HEK293 (cell line): ENCODE data around the gene CLASRP.

ENCODE experiments used
- CTCF ChIA-PET: fragments of 350-600 bp; formaldehyde crosslinking; extraction: SDS; loops from one replicate; lab custom pipeline; 2021; ENCODE audit warnings: antibody characterized with exemption; lab: Yijun Ruan, JAX
- POLR2A ChIA-PET: fragments of 300-600 bp; formaldehyde crosslinking; extraction: SDS; loops from one replicate; lab custom pipeline; 2020; ENCODE audit warnings: antibody characterized with exemption, inconsistent platforms; lab: Yijun Ruan, JAX
- H3K27ac ChIP-seq: fragments of 200-500 bp; sonication (Bioruptor generic); 2 replicates; pipeline ENCODE4 v1.5.1; 2014; ENCODE audit warnings: low read depth, low read length, control low read depth, inconsistent platforms; ENCODE audit errors: extremely low read depth
- H3K36me3 ChIP-seq, 2 experiments: fragments of 200-500 bp in 1 of 2; sonication (Bioruptor generic) in 1 of 2; 1 replicate in 1 of 2; 2 replicates in 1 of 2; pipeline ENCODE4 v1.5.1; 2014 to 2017; ENCODE audit warnings: inconsistent platforms in 2 of 2, low read length in 2 of 2; ENCODE audit not compliant: control insufficient read depth in 2 of 2, insufficient read depth in 1 of 2
- H3K4me1 ChIP-seq: fragments of 200-500 bp; sonication (Bioruptor generic); 2 replicates; pipeline ENCODE4 v1.5.1; 2014; ENCODE audit warnings: mild to moderate bottlenecking, low read length, inconsistent platforms; ENCODE audit not compliant: control insufficient read depth, insufficient read depth
- H3K4me3 ChIP-seq: 2 replicates; pipeline ENCODE4 v1.5.1; 2011; ENCODE audit warnings: low read depth, mild to moderate bottlenecking, control low read depth, low read length, moderate library complexity
- H3K9me3 ChIP-seq: fragments of 200-500 bp; sonication (Bioruptor generic); 2 replicates; pipeline ENCODE4 v1.5.1; 2014; ENCODE audit warnings: low read depth, low read length, inconsistent platforms; ENCODE audit not compliant: control insufficient read depth, insufficient read depth
- BCL11A ChIP-seq: fragments of 450-650 bp; formaldehyde crosslinking; IDR thresholded peaks from 2 replicates; pipeline ENCODE4 v1.5.1; 2016; ENCODE audit warnings: low read depth, missing biosample characterization, missing genetic modification characterization
- HOXC10 ChIP-seq: sonication (generic); formaldehyde crosslinking; IDR thresholded peaks from 2 replicates; pipeline ENCODE4 v1.8.1; 2023; ENCODE audit warnings: mild to moderate bottlenecking, missing genetic modification reagents
- IKZF3 ChIP-seq: fragments of 450-650 bp; IDR thresholded peaks from 2 replicates; pipeline ENCODE4 v1.5.0; 2018; ENCODE audit warnings: missing biosample characterization, mild to moderate bottlenecking, missing genetic modification characterization, moderate library complexity
- KLF9 ChIP-seq: fragments of 450-650 bp; formaldehyde crosslinking; IDR thresholded peaks from 2 replicates; pipeline ENCODE4 v1.5.1; 2016; ENCODE audit warnings: missing biosample characterization, missing genetic modification characterization, low read depth
- SCRT1 ChIP-seq: fragments of 450-650 bp; formaldehyde crosslinking; IDR thresholded peaks from 2 replicates; pipeline ENCODE4 v1.5.1; 2016; ENCODE audit warnings: missing biosample characterization, missing genetic modification characterization, borderline replicate concordance
- YY1 ChIP-seq: fragments of 450-650 bp; formaldehyde crosslinking; IDR thresholded peaks from 2 replicates; pipeline ENCODE4 v1.5.1; 2018; ENCODE audit warnings: missing biosample characterization, missing genetic modification characterization
- ZBTB17 ChIP-seq: fragments of 450-650 bp; formaldehyde crosslinking; IDR thresholded peaks from 2 replicates; pipeline ENCODE4 v1.5.1; 2016; ENCODE audit warnings: missing biosample characterization, missing genetic modification characterization
- ZNF112 ChIP-seq: fragments of 450-650 bp; formaldehyde crosslinking; IDR thresholded peaks from 2 replicates; pipeline ENCODE4 v1.5.0; 2017; ENCODE audit warnings: missing biosample characterization, missing genetic modification characterization
- ZNF121 ChIP-seq: fragments of 450-650 bp; formaldehyde crosslinking; IDR thresholded peaks from 2 replicates; pipeline ENCODE4 v1.5.1; 2016; ENCODE audit warnings: missing biosample characterization, missing genetic modification characterization
- ZNF132 ChIP-seq: fragments of 450-650 bp; formaldehyde crosslinking; IDR thresholded peaks from 2 replicates; pipeline ENCODE4 v1.5.1; 2017; ENCODE audit warnings: missing biosample characterization, missing genetic modification characterization, borderline replicate concordance
- ZNF175 ChIP-seq: fragments of 450-650 bp; formaldehyde crosslinking; IDR thresholded peaks from 2 replicates; pipeline ENCODE4 v1.5.1; 2016; ENCODE audit warnings: missing biosample characterization, missing genetic modification characterization
- ZNF221 ChIP-seq: fragments of 450-650 bp; formaldehyde crosslinking; IDR thresholded peaks from 2 replicates; pipeline ENCODE4 v1.5.1; 2017; ENCODE audit warnings: missing biosample characterization, missing genetic modification characterization, borderline replicate concordance
- ZNF223 ChIP-seq: fragments of 450-650 bp; formaldehyde crosslinking; IDR thresholded peaks from 2 replicates; pipeline ENCODE4 v1.5.1; 2016; ENCODE audit warnings: missing biosample characterization, missing genetic modification characterization
- ZNF239 ChIP-seq: fragments of 450-650 bp; formaldehyde crosslinking; IDR thresholded peaks from 2 replicates; pipeline ENCODE4 v1.5.1; 2016; ENCODE audit warnings: missing biosample characterization, missing genetic modification characterization
- ZNF274 ChIP-seq, 2 experiments: fragments of 200-500 bp in 1 of 2; fragments of 450-650 bp in 1 of 2; sonication (Bioruptor generic) in 1 of 2; formaldehyde crosslinking in 1 of 2; IDR thresholded peaks; 2 replicates each; pipeline versions ENCODE4 v1.5.1 to v1.6.1; 2014 to 2016; ENCODE audit warnings: borderline replicate concordance in 1 of 2, inconsistent platforms in 1 of 2, low read length in 1 of 2, missing biosample characterization in 1 of 2, missing genetic modification characterization in 1 of 2
- ZNF324 ChIP-seq: fragments of 450-650 bp; formaldehyde crosslinking; IDR thresholded peaks from 2 replicates; pipeline ENCODE4 v1.5.1; 2016; ENCODE audit warnings: missing biosample characterization, missing genetic modification characterization
- ZNF335 ChIP-seq: fragments of 450-650 bp; formaldehyde crosslinking; conservative IDR thresholded peaks from 2 replicates; pipeline ENCODE4 v1.5.1; 2016; ENCODE audit warnings: missing biosample characterization, missing genetic modification characterization
- ZNF354C ChIP-seq: fragments of 450-650 bp; formaldehyde crosslinking; IDR thresholded peaks from 2 replicates; pipeline ENCODE4 v1.5.1; 2016; ENCODE audit warnings: missing biosample characterization, missing genetic modification characterization, low read depth, borderline replicate concordance
- ZNF37A ChIP-seq: fragments of 450-650 bp; IDR thresholded peaks from 2 replicates; pipeline ENCODE4 v1.5.1; 2018; ENCODE audit warnings: missing biosample characterization, missing genetic modification characterization
- ZNF404 ChIP-seq: fragments of 450-650 bp; formaldehyde crosslinking; IDR thresholded peaks from 2 replicates; pipeline ENCODE4 v1.5.1; 2017; ENCODE audit warnings: missing biosample characterization, missing genetic modification characterization
- ZNF544 ChIP-seq: fragments of 450-650 bp; formaldehyde crosslinking; IDR thresholded peaks from 2 replicates; pipeline ENCODE4 v1.5.0; 2017; ENCODE audit warnings: missing biosample characterization, missing genetic modification characterization
- ZNF610 ChIP-seq: fragments of 450-650 bp; formaldehyde crosslinking; IDR thresholded peaks from 2 replicates; pipeline ENCODE4 v1.5.1; 2016; ENCODE audit warnings: missing biosample characterization, missing genetic modification characterization, borderline replicate concordance
- ZNF629 ChIP-seq: fragments of 450-650 bp; formaldehyde crosslinking; IDR thresholded peaks from 2 replicates; pipeline ENCODE4 v1.5.1; 2017; ENCODE audit warnings: missing biosample characterization, missing genetic modification characterization
- ZNF660 ChIP-seq: fragments of 450-650 bp; IDR thresholded peaks from 2 replicates; pipeline ENCODE4 v1.5.1; 2018; ENCODE audit warnings: missing biosample characterization, mild to moderate bottlenecking, missing genetic modification characterization
- ZNF707 ChIP-seq: fragments of 450-650 bp; formaldehyde crosslinking; IDR thresholded peaks from 2 replicates; pipeline ENCODE4 v1.5.1; 2016; ENCODE audit warnings: missing biosample characterization, missing genetic modification characterization
- ZNF768 ChIP-seq: fragments of 450-650 bp; formaldehyde crosslinking; IDR thresholded peaks from 2 replicates; pipeline ENCODE4 v1.5.1; 2018; ENCODE audit warnings: missing biosample characterization, mild to moderate bottlenecking, missing genetic modification characterization
- ZSCAN23 ChIP-seq: fragments of 450-650 bp; formaldehyde crosslinking; IDR thresholded peaks from 2 replicates; pipeline ENCODE4 v1.5.1; 2016; ENCODE audit warnings: missing biosample characterization, missing genetic modification characterization
- ZSCAN30 ChIP-seq: fragments of 450-650 bp; IDR thresholded peaks from 2 replicates; pipeline ENCODE4 v1.5.1; 2018; ENCODE audit warnings: missing biosample characterization, mild to moderate bottlenecking, missing genetic modification characterization, moderate library complexity
- TF ChIP-seq, protein P1 (sequence below): fragments of 450-650 bp; formaldehyde crosslinking; IDR thresholded peaks from 2 replicates; pipeline ENCODE4 v1.5.1; 2016; ENCODE audit warnings: missing biosample characterization, missing genetic modification characterization
- TF ChIP-seq, protein P2 (sequence below): fragments of 450-650 bp; formaldehyde crosslinking; IDR thresholded peaks from 2 replicates; pipeline ENCODE4; 2016; ENCODE audit warnings: missing biosample characterization, missing genetic modification characterization

CLASRP gene

GRCh38 chr19:45019187-45019586 is 19.7 kb upstream of the CLASRP start:
- H3K9me3 ChIP-seq, result no peaks in the 10 kb centered on the region
- no peak for TF ChIP-seq ZNF354C (tag by site-specific recombination)
- peak; percentile 84; the same call in 1 of the 2 replicates for TF ChIP-seq ZNF121
- TF ChIP-seq ZNF37A, result no peak
- TF ChIP-seq, all 188 proteins: peak for 1
- no peaks in the 10 kb centered on the region; a peak in 1 of 3 replicates for H3K36me3 ChIP-seq
- no peaks in the 10 kb centered on the region; the same call in 1 of the 2 replicates for H3K4me1 ChIP-seq
- ChIA-PET CTCF (interaction anchor here (0.6 to 0.8 kb wide), 3 partner anchors 27 to 146 kb away, joined by 3 to 4 read pairs (median 4); no protein-coding TSS in a partner anchor), POLR2A (interaction anchor here (2.0 kb wide), 1 partner anchor 20 kb away, joined by 7 read pairs; the partner anchor contains the start of gene CLASRP)
- H3K27ac ChIP-seq, result no peak overlapping the region
- no peak overlapping the region for H3K4me3 ChIP-seq

- Histone ChIP-seq H3K27ac (no peak overlapping the region), H3K9me3 (no peaks in the 10 kb centered on the region)
- no peak for TF ChIP-seq ZNF404
- TF ChIP-seq, protein P1, sequence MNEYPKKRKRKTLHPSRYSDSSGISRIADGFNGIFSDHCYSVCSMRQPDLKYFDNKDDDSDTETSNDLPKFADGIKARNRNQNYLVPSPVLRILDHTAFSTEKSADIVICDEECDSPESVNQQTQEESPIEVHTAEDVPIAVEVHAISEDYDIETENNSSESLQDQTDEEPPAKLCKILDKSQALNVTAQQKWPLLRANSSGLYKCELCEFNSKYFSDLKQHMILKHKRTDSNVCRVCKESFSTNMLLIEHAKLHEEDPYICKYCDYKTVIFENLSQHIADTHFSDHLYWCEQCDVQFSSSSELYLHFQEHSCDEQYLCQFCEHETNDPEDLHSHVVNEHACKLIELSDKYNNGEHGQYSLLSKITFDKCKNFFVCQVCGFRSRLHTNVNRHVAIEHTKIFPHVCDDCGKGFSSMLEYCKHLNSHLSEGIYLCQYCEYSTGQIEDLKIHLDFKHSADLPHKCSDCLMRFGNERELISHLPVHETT, result no peak
- TF ChIP-seq KLF9, result no peak
- TF ChIP-seq ZNF610 (tag by site-specific recombination), result no peak
- TF ChIP-seq ZNF768 (tag by site-specific recombination), result no peak
- TF ChIP-seq ZNF324 (tag by site-specific recombination), result no peak
- no peak for TF ChIP-seq ZNF175
- TF ChIP-seq ZNF239 (tag by site-specific recombination), result no peak
- TF ChIP-seq ZNF544 (tag by site-specific recombination), result no peak
- TF ChIP-seq ZSCAN30 (tag by site-specific recombination), result no peak
- no peak for TF ChIP-seq ZNF335 (tag by site-specific recombination)
- no peak for TF ChIP-seq ZNF354C (tag by site-specific recombination)
- TF ChIP-seq, all 188 proteins: peak for 0
- H3K4me1 ChIP-seq, result no peaks in the 10 kb centered on the region; the same call in 1 of the 2 replicates
- POLR2A ChIA-PET, result interaction anchor here (2.0 kb wide), 1 partner anchor 19 kb away, joined by 7 read pairs; the partner anchor contains the start of gene CLASRP
- CTCF ChIA-PET, result interaction anchor here (0.6 to 0.7 kb wide), 2 partner anchors 9 to 29 kb away, joined by 3 to 6 read pairs; no protein-coding TSS in a partner anchor
- no peaks in the 10 kb centered on the region; a peak in 1 of 3 replicates for H3K36me3 ChIP-seq
- H3K4me3 ChIP-seq, result no peak overlapping the region
Measured at GRCh38 chr19:45020071-45020470, 18.8 kb upstream of the CLASRP start.

DNA sequence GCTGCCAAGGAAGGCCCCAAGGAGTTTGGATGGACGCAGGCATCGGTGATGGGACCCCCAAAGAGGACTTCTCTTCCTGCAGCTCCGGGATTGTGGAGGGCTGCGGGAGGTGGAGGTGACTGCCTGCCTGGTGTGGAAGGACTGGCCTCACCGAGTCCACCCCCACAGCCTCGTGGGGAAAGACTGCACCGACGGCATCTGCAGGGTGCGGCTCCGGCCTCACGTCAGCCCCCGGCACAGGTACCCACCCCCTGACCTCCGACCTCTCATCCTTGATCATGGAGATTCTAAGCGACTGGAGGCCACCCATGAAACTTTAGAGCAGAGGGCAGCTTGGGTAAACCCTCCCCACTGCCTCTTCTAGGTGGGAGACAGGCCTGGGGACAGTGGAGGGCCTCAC is 16.9 kb upstream of the CLASRP start:
- no peak overlapping the region for H3K27ac ChIP-seq
- H3K4me3 ChIP-seq, result no peak overlapping the region
- TF ChIP-seq ZNF221 (no peak), ZNF707 (no peak), ZNF660 (tag by site-specific recombination) (no peak), HOXC10 (CRISPR knock-in tag) (no peak), ZBTB17 (tag by site-specific recombination) (no peak), ZSCAN23 (tag by site-specific recombination) (no peak), ZNF223 (tag by site-specific recombination) (no peak), ZNF112 (no peak), IKZF3 (no peak), SCRT1 (tag by site-specific recombination) (no peak), ZNF629 (tag by site-specific recombination) (no peak), ZNF132 (tag by site-specific recombination) (no peak), ZNF274 (IDR thresholded peaks at IDR 0.05; ENCODE audit: low read length) (no peak), ZNF274 (tag by site-specific recombination; IDR thresholded peaks at IDR 0.05; ENCODE audit: borderline replicate concordance) (no peak), BCL11A (tag by site-specific recombination) (no peak), YY1 (tag by site-specific recombination) (no peak)
- TF ChIP-seq, protein P2, sequence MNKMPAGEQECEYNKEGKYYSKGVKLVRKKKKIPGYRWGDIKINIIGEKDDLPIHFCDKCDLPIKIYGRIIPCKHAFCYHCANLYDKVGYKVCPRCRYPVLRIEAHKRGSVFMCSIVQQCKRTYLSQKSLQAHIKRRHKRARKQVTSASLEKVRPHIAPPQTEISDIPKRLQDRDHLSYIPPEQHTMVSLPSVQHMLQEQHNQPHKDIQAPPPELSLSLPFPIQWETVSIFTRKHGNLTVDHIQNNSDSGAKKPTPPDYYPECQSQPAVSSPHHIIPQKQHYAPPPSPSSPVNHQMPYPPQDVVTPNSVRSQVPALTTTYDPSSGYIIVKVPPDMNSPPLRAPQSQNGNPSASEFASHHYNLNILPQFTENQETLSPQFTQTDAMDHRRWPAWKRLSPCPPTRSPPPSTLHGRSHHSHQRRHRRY (tag by site-specific recombination), result no peak
- no peaks in the 10 kb centered on the region; a peak in 1 of 3 replicates for H3K36me3 ChIP-seq
- ChIA-PET CTCF (interaction anchor here (0.8 to 1.4 kb wide), 2 partner anchors 21 to 38 kb away, joined by 4 to 7 read pairs; partner anchors contain the start of gene RELB), POLR2A (interaction anchor here (0.6 to 0.7 kb wide), 2 partner anchors 17 to 748 kb away, joined by 3 read pairs; no protein-coding TSS in a partner anchor)
- H3K9me3 ChIP-seq, result no peaks in the 10 kb centered on the region
- H3K4me1 ChIP-seq, result no peaks in the 10 kb centered on the region; the same call in 1 of the 2 replicates
